H1 (cell line): Measurements from ENCODE around the gene SLC23A1. TPM values are rescaled to one million over a fixed set of nuclear protein-coding genes. Genes with fewer than 3 reads are reported as not detected.

ENCODE experiments used
- CBX8 ChIP-seq: fragments of 300-800, 300-1000 bp; sonication (generic); IDR thresholded peaks from 2 replicates; pipeline ENCODE4 v1.7.1; 2016; ENCODE audit warnings: low read depth, low read length, borderline replicate concordance
- CHD2 ChIP-seq: IDR thresholded peaks from 2 replicates; pipeline ENCODE4 v1.6.1; 2012; ENCODE audit warnings: low read length, improper control_type of control experiment
- JUN ChIP-seq: IDR thresholded peaks from 2 replicates; pipeline ENCODE4 v1.6.1; 2011; ENCODE audit warnings: low read depth, mild to moderate bottlenecking, improper control_type of control experiment, low read length
- SAP30 ChIP-seq: fragments of 300-600 bp; sonication (generic); IDR thresholded peaks from 2 replicates; pipeline ENCODE4 v1.7.1; 2012; ENCODE audit warnings: low read length, moderate library complexity, mild to moderate bottlenecking, inconsistent platforms; ENCODE audit not compliant: insufficient read depth, insufficient replicate concordance
- TEAD4 ChIP-seq: IDR thresholded peaks from 2 replicates; pipeline ENCODE4 v1.6.1; 2012; ENCODE audit warnings: low read depth, low read length, inconsistent platforms, mixed read lengths
- polyA plus RNA-seq, 7 experiments: library from polyadenylated mRNA; depleted of rRNA in 3 of 7; stranded (reverse) in 5 of 7; unstranded in 2 of 7; fragments of >200 nt in 5 of 7; fragments of 200-250 nt in 2 of 7; gene quantifications; 1 replicate in 5 of 7; 2 replicates in 1 of 7; 4 replicates in 1 of 7; pipeline versions ENCODE4 v1.2.1 to v1.2.3, GENCODE V29; 2011 to 2013; ENCODE audit warnings: missing spikeins in 2 of 7, mixed read lengths in 2 of 7
- total RNA-seq: library from RNA; stranded (reverse); fragmentation: NEBNext Ultra II Directional; extraction: Animal tissue kit (Norgen Biotek cat#: 25700); gene quantifications from 2 replicates; pipeline ENCODE4 v1.2.1, GENCODE V29; 2021
- TF ChIP-seq, protein P1 (sequence below), 3 experiments: IDR thresholded peaks; 1 replicate in 2 of 3; 2 replicates in 1 of 3; pipeline versions ENCODE4 v1.5.1 to v1.6.1; 2011; ENCODE audit warnings: low read length in 3 of 3, mild to moderate bottlenecking in 3 of 3, inconsistent platforms in 2 of 3, low read depth in 1 of 3, moderate library complexity in 1 of 3; ENCODE audit not compliant: insufficient read depth in 1 of 3; ENCODE audit errors: control extremely low read depth in 1 of 3

Gene SLC23A1
- total and polyA plus RNA-seq, 2 of the 8 experiments (the other 6 are each of a cell fraction or from before 2014, with no cell fraction given): not detected

DNA sequence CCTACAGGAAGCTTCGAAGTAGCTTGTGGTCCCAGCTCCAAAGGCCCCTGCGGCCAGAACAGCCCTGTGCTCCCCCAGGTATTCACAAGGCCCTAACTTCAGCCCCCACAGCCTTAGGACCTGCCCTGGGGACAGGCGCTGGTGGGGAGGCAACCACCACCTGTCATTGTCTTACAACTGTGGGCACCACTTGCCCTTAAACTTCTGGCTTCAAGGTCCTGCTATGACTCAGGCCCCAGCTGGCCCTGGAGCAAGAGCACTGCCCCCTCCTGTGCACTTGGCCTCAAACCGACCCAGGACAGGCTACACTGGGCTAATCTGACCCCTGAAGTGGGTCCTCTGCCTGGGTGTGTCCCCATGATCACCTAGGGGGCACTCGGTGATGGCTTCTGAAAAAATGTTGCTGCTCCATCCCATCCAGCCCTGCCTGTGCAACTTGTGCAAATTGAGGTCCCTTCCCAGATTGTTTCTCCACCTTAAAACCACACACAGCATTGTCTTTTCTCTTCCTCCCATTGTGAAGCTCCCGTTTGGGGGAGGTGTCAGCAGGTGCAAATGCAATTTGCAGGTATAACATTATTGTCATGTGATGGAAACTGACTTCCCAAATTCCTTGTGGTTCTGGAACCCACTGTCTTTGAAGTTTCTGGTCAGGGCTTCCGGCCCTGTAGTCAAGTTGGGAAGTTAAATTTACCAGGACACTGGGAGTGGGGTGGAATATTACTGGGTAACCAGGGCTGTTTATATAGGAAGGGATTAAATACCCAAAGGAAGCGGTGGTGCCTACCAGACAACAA lies 12.9 kb upstream of the SLC23A1 start (continued):
- TF ChIP-seq SAP30: no peak
- TF ChIP-seq TEAD4: no peak
- no peak for TF ChIP-seq JUN
- TF ChIP-seq CBX8: no peak
- TF ChIP-seq, protein P1, sequence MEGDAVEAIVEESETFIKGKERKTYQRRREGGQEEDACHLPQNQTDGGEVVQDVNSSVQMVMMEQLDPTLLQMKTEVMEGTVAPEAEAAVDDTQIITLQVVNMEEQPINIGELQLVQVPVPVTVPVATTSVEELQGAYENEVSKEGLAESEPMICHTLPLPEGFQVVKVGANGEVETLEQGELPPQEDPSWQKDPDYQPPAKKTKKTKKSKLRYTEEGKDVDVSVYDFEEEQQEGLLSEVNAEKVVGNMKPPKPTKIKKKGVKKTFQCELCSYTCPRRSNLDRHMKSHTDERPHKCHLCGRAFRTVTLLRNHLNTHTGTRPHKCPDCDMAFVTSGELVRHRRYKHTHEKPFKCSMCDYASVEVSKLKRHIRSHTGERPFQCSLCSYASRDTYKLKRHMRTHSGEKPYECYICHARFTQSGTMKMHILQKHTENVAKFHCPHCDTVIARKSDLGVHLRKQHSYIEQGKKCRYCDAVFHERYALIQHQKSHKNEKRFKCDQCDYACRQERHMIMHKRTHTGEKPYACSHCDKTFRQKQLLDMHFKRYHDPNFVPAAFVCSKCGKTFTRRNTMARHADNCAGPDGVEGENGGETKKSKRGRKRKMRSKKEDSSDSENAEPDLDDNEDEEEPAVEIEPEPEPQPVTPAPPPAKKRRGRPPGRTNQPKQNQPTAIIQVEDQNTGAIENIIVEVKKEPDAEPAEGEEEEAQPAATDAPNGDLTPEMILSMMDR (IDR thresholded peaks at IDR 0.05; ENCODE audit: control extremely low read depth in 1 of 3, insufficient read depth in 1 of 3, low read depth in 1 of 3, low read length in 3 of 3): no peak
- no peak for TF ChIP-seq CHD2
